ENCODE data around the gene RAPGEF4.

GRCh38 chr2:173001664-173002604, 266.3 kb downstream of the RAPGEF4 start:
- no peak for TF ChIP-seq CTCF (IDR thresholded peaks at IDR 0.05; ENCODE audit: borderline replicate concordance, extremely low read depth, low read length, poor library complexity, severe bottlenecking)
- TF ChIP-seq EZH2 (IDR thresholded peaks at IDR 0.05; ENCODE audit: borderline replicate concordance, low read depth, low read length, severe bottlenecking), result no peak

Measured in DND-41 (cell line).